HG03354 (cell line): Measurements from ENCODE around the gene VRK2.

Source experiments
- ATAC-seq: cut with Tn5 transposase; IDR thresholded peaks from one replicate; pipeline ENCODE4 v1.9.1; 2021; ENCODE audit warnings: mild to moderate bottlenecking; ENCODE audit not compliant: unreplicated experiment, poor library complexity, severe bottlenecking

VRK2 gene

GRCh38 chr2:58046585-58047372, at the start of gene VRK2:
Gene VRK2, plus strand, starts transcription at chr2:58046806. Its CDS starts 2,026 bp downstream, at chr2:58048832.
- ATAC-seq: peak; percentile 89

- ATAC-seq: peak; percentile 76
Observed at GRCh38 chr2:58006256-58006951, 40.2 kb upstream of the VRK2 start.

DNA sequence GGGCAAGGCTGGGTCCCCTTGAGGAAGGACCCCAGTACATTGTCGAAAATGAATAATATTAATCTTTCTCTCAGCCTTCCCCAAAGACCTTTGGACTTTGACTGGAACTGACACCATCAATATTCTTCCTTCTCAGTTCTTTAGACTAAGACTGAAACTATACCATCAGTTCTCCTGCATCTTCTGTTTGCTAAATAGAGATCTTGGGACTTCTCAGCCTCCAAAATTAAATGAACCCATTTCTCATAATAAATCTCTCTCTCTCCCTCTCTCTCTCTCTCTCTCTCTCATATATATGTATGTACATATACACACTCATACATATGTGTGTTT, 39.7 kb upstream of the VRK2 start:
- no peak for ATAC-seq

DNA sequence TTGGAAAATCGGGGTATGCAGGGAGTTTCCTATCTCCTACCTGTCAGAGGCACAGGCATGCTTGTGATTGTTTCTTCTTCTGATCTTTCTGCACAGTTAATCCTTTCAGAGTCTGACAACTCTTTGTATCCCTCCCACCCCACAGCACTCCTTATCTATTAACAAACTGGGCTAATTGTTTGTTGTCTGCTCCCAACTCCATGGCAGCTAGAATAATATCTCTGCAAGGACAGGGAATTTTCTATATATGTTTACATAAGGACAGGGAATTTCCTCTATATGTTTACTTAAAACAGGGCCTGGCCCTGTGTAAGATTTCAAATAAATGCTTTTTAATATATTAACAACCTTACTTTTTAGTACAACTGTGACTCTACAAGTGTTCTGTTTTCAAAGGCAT, 36.0 kb upstream of the VRK2 start:
- ATAC-seq: no peak

GRCh38 chr2:58019229-58019628, 27.4 kb upstream of the VRK2 start:
- ATAC-seq: peak; percentile 67

GRCh38 chr2:58025150-58025933, 21.3 kb upstream of the VRK2 start:
- ATAC-seq: no peak

DNA sequence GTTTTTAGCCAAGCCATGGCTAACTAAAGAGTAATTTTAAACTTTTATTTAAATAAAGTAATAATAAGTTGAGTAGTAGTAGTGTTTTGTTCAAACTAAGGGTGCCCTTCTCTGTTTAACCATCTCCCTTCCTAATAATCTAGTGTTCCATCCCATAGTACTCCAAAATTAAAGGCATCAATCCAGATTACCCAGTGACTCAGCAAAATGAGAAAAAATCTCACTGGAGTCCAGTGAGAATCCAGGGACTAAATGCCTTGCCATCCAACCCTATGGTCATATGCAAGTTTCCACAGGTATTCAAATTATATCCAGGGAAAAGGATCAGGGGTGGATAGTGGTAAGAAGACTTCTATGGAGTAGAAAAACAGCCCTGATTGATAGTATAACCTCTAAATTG, 19.6 kb upstream of the VRK2 start:
- no peak for ATAC-seq

DNA sequence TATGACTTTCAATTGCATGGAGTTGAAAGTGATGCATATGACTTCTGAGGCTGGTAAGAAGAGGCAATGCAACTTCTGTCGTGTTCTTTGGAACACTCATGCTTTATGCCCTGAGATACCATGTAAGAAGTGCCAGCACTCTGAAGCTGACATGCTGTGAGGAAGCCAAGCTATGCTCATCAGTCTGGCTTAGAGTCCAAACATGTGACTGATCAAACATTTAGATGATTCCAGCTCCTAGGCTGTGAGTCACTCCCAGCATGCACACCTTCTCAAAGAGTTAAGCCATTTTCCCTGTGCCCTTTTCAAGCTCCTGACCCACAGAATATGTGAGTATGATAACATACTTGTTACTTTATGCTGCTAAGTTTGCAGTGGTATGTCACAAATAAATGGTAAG, 15.8 kb upstream of the VRK2 start:
- no peak for ATAC-seq

DNA sequence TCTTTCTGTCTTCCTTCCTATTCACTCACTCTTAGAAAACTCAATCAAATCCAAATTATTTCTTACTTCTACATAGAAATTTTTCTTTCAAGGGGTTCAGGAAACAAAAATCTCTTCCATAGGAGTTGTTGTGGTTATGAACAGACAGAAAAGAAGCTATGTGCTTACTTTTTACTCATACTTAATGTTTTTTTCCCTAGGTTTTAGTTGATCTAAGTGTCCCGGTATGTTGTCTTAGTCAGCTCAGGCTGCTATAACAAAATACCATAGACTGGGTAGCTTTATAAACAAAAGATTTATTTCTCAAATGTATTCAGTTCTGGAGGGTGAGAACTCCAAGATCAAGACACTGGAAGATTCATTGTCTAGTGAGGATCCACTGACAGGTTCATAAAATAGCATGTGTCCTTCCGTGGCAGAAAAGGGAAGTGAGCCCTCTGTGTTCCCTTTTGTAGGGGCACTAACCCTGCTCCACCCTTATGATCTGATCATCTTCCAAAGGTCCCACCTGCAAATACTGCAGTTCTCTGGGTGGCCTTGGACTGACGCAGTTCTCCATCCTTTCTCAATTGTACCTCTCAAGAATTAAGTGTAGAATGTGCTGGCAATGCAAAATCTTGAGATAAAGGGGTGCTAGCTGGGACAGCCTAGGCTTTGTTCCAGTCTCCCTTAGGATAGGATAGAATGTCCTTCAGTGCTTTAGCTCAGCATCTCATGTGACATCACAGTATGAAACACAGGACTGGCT, 14.4 kb upstream of the VRK2 start:
- peak; percentile 80 for ATAC-seq

DNA sequence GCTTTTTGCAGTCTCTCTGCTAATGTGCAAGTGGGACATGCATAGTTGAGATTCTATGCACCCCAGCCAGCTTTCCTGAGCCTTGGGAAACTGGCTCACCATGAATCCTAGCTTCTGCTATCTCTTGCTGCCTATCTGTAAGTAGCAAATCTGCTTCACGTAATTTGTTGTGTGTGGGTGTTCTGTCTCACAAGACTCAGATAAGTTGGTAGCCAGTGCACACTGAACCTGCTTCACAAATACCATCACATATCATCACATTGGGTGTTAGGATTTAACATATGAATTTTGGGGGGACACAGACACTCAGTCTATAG, 13.9 kb upstream of the VRK2 start:
- ATAC-seq: no peak

GRCh38 chr2:58033530-58033929, 13.1 kb upstream of the VRK2 start:
- no peak for ATAC-seq

DNA sequence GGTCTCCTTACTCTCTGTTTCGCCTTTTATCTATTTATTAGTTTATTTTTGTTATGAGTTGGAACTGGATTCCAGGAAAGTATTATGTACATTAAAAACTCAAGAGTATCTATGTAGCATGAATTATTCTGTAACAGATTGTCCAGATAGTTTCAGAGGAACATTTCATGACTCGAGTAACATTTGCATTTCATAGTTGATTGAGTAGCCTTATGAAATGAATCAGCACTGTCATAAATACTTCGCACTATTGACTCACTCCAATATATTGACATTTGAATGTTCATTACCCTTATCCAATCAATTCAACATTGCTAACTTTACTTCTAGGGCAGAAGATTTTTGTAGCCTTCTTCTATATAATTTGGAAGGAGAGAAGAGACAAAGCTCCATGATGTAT, 11.3 kb upstream of the VRK2 start:
- ATAC-seq: peak; percentile 79

DNA sequence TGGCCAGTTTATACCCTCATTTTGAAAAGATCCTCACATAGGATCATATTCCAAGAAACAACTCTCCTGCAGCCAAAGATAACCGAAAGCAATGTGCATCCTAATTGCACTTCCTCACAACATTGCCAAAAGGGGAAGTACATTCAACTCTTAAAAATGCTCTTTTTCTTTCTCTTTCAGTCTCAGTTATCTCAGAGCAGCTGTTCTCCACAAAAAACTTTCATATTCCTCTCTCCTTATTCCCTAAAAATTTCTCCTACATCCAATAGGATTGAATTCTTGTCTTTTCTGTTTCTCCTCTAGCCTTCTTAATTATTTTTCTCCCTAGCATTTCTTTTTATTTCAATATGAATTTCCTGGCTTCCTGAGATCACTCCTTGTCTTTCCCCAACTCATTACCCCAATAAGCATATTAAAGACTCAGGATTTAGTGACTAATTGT, 7.4 kb upstream of the VRK2 start:
- ATAC-seq: peak; percentile 69

DNA sequence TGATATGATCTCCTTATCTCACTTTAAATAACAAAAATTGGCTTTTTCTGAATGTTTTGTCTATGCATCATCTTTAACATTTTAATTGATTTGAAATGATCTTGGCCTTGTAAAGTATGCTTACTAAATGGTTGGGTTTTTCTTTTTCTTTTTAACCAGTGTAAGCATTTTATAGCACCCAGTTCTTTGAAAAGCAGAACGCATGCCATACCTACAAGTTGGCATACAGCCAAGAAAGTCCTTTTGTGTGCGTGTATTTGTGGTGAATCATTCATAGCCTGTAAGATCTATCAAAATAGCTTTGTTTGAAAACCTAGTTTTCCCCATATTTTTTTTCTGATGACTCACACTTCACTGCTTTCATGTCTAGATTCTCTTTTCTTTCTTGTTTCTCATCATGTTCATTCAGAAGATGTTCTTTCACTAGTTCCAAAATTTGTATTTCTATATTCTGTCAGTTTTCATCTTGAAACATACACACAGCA, 4.1 kb upstream of the VRK2 start:
- ATAC-seq: no peak

- no peak for ATAC-seq
Observed at GRCh38 chr2:58044145-58044544, 2.5 kb upstream of the VRK2 start.

DNA sequence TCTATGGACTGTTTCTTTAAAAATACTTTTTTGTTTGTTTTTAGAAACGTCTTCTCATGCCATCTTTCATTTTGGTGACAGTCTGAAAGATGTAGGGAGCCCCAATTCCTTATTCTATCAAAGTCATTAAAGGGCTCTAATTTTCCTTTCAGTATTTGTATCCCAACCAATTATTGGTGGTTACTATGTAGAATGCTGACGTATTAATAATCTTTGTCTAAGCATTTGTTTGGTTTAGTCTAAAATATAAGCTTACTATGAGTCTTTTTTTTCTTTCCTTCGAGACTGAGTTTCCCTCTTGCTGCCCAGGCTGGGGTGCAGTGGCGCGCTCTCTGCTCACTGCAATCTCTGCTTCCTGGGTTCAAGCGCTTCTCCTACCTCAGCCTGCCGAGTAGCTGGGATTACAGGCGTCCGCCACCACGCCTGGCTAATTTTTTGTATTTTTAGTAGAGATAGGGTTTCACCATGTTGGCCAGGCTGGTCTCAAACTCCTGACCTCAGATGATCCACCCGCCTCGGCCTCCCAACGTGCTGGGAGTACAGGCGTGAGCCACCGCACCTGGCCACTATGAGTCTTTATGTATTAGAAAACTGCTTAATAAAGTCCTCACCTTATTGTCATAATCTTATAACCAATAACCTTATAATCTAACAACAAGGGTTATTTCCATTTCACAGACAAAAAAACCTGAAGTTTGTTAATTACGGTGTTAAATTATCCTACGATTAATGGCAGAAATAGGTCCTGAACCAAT, 849 bp upstream of the VRK2 start:
- ATAC-seq: no peak

GRCh38 chr2:58046335-58046584, 346 bp upstream of the VRK2 start:
- ATAC-seq: no peak

DNA sequence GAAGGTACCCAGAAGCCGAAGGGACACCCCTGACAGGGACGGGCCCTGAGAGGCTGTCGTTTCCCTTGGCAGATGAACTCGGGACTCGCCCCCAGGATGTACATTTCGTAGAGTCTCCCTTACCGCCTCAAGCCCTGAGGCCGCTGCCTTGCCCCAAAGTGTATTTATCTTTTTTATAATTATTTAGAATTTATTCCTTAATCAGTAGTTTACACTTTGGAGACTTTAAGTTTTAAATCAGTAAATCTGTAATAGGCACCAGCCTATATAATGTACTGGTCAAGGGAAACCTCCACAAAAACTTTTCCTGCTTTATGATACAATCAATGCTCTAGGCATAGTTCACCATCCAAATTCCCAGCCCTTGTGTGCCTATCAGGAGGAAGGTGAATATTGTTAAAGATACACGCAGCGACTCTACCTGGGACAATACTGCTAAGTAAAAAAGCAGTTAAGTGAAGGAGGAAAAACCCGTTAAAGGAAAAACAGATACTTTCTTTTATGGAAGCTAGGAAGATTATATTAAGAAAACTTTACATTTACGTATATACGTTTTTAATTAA, 848 bp downstream of the VRK2 start:
- ATAC-seq: peak; percentile 45

GRCh38 chr2:58047961-58048360, 1.4 kb downstream of the VRK2 start:
- ATAC-seq: no peak
